HG03196 (cell line): ENCODE data around the gene FGF18.

Experiments
- ATAC-seq: cut with Tn5 transposase; IDR thresholded peaks from one replicate; pipeline ENCODE4 v1.9.1; 2021; ENCODE audit not compliant: unreplicated experiment

The FGF18 gene

DNA sequence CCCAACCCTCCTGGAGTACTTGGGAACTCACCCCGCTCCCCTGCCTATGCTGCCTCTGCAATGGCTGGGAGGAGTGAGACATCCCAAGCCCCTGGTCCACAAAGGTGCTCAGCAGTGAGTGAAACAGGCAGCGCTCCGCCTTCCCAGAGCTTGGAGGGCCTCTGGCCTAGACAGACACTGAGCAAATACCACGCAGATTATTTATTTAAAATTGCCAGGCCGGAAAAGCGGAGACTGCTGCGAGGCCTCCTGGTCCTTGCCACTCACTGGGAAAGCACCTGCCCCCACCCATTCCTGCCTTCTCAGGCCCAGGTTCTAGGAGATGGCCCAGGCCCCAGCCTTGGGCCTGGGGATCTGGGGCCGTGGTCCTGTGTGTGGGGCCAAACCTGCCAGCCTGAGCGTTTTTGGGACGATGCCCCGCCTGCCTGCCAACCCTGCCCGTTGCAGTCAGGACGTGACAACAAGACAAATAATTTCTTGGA lies 17.4 kb downstream of the FGF18 start:
- no peak for ATAC-seq

DNA sequence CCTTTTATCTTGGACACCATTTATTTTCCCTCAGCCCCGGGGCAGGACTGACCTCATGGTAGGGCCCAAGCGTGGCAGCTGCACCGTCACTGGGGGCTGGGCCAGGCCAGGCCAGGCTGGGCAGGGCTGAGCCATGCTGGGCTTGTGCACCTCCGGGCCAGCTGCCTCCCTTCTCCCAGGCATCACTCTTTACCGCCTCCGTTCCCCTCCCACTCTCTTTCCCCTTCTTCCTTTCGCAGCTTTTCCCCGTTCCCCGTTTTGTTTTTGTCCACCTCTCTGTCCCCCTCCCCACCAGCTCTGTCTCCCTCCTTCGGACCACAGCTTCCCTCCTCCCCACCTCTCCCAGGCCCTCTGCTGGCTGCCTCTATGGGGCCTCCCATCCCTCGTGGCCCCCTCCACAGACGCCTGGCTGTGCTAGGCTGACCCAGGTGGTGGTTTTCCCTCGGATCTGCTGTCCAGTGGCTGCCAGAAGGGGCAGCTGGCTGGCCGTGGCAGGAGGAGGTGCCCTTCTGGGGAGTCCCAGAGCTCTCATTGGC lies 17.9 kb downstream of the FGF18 start:
- no peak for ATAC-seq

GRCh38 chr5:171438738-171439137 lies 19.3 kb downstream of the FGF18 start:
- ATAC-seq: no peak

DNA sequence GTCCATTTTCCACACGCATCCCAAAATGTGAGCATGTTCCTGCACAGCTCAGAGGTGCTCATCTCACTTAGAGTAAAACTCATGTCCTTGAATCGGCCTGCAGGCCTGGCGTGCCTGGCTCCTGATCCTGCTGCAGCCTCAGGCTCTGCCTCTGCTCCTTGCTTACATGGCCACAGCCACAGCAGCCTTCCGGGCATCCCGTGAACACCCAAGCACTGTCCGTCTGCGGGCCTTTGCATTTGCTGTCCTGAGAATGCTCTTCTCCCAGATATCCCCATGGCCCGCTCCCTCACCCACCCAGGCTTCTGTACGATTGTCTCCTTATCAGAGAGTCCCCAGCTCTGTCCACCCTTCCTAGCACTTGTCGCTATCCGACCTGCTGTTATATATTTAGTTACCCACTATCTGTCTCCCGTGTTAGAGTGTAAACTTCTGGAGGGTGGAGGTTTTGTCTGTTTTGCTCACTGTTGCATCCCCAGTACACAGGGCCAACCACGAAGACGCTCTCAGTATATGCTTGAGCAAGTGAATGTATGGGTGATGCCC lies 21.9 kb downstream of the FGF18 start:
- no peak for ATAC-seq

DNA sequence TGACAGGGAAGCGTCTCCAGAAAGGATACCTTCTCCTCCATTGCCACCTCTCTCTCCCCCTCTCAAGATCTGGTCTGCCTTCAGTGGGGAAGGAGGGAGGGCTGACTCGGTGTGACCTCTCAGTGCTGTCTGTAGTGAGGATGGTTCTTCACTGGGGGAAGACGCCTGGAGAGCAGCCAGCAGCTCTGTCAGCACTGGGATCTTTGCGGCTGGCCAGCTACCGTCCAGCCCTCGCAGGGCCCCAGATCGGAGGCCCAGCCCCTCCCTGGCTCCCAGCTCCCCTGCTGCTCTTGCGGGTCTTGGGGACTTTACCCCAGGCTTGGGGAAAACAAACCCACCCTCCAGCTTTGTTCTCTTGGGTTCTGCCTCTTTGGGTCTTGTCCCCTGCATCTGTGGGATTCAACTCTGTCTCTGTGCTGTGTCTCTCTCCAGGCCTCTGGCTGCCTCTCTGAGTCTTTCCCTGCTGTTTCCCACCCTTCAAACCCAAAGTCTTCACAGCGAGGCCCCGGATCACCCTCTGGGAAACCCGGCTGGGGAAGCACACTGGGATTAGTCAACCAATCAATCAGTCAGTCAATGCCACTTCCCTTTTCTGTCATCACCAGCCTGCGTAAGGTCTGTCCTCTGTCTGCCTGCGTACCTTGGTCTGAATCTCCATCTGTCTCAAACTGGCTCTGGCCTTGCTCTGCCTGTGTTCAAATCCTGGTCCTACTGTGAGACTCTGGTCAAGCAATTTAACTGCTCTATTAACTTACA lies 23.0 kb downstream of the FGF18 start:
- no peak for ATAC-seq

- ATAC-seq: no peak
These were observed 25.1 kb downstream of the FGF18 start for GRCh38 chr5:171444582-171444981.

GRCh38 chr5:171445644-171446516 lies 26.4 kb downstream of the FGF18 start:
- ATAC-seq: no peak

DNA sequence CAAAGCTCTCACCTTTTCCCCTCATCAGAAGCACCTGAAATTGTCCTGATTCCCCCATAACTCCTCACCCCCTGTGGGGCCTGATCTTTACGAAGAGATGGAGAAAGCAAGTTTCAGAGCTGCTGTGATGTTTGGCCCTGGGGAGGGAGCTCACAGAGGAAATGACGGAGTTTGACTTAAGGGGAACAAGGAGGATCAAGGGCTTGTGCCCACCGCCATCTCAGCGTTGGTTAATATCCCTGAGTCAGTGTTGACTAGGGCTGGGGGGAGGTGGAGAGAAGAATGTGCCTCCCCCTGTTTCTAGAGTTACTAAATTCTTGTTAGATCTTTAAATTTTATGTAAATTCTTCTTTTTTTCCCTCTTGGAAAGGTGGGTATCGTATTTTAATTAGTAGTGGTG lies 27.8 kb downstream of the FGF18 start:
- no peak for ATAC-seq

- no peak for ATAC-seq
These were observed 30.0 kb downstream of the FGF18 start for GRCh38 chr5:171449426-171449825.

GRCh38 chr5:171450423-171451331 lies 31.2 kb downstream of the FGF18 start:
- ATAC-seq: no peak

- no peak for ATAC-seq
These were observed 32.0 kb downstream of the FGF18 start for GRCh38 chr5:171451421-171451820.

DNA sequence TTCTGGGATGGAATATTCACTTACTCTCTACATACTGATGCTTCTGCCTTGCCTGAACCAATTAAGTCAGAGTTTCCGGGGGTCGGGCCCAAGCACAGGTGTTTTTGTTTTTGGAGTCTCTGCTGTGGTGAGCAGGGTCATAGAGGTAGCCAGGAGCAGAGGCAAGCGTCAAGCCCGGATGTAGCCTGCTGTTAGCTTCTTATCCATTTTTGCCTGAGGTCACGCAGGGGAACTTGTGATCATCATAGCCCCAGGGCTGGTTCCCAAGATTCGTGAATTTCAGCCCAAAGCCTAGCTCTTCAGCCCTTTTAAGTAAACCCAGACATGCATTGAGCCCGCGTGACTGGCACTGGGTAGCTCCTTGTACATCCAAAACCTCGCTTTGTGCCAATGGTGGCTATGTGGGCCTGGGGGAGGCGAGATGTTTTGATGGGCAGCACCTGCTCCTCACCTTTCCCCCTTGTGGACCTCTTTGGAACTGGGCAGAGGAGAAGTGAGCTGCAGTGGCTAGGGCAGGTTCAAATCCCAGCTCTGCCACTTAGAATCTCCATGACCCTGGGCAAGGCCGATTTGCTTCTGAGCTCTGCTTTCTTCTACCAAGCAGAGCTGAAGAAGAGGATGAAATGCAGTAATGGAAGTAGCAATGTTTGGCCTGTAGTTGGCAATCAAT lies 33.7 kb downstream of the FGF18 start:
- ATAC-seq: no peak

DNA sequence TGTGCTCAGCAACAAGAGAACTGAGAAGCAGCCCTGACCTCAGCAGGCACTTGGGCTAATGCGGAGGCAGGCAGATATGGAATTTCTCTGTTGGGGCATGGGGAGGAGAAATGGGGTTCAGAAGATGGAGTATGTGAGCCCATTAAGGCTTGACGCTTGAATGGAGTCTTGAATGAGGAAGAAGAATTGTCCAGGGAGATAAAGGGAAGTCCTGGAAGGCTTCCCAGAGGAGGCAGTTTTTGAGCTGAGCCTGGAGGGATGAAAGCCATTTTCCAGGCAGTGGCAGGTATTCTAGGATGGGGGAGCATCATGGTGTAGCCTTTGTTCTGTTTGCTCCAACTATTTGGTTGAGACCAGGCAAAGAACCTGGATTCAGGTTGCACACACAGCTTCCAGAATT lies 34.5 kb downstream of the FGF18 start:
- ATAC-seq: no peak

DNA sequence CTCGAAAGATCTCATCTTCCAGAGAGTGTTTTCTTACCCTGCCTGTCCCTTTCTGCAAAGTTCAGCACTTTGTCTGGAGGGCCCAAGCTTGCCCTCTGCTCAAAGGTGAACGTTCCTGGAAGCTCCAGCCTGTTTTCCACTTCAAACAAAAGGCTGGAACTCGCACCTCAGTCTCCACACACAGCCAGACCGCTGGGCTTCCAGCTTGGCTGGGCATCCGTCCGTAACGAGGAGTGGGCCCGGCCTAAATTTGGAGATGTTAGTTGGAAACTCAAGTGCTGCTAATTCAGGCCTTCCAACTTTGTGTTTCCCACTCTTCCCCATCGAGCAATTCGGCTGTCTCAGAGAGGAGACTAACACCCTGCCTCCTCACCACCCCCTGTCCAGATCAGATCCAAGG lies 35.1 kb downstream of the FGF18 start:
- no peak for ATAC-seq

DNA sequence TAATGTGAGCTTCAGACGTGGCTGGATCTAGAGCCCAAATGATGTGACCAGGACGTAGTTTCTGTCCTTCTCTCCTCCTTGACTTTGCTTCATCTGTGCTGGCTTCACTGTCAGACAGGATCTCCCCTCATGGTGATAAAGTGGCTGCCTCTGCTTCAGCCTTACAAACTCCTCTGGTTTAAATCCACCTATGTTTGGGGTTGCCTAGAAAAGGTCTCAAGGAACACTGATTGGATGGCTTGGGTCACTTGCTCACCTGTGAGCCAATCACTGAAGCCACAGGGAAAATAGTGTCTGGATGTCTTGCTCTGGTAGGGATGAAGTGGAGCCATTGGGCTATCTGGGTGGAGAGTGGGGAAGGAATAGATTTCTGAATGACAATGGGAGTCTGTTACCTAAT lies 36.1 kb downstream of the FGF18 start:
- no peak for ATAC-seq

DNA sequence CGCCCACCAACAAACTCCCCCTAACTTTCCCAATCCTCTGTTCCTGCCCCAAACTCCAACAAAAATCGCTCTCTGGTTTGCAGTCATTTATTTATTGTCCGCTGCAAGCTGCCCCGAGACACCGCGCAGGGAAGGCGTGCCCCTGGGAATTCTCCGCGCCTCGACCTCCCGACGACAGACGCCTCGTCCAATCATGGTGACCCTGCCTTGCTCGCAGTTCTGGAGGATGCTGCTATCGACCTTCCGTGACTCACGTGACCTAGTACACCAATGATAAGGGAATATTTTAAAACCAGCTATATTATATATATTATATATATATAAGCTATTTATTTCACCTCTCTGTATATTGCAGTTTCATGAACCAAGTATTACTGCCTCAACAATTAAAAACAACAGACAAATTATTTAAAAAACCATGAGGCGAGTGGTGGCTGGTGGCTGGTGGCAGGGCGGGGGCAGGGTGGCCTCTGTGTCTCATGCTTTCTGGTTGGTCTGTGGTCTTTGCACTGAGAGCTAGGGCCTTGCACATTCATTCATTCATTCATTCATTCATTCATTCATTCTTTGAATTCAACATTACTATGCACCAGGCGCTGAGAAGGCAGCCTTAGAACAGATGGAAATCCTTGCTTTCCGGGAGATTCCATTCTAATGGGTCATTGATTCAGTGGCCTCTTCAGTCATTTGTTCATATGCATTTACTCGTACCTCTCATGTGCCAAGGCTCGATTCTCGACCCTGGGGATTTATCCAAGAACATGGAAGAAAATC lies 37.9 kb downstream of the FGF18 start:
- no peak for ATAC-seq

DNA sequence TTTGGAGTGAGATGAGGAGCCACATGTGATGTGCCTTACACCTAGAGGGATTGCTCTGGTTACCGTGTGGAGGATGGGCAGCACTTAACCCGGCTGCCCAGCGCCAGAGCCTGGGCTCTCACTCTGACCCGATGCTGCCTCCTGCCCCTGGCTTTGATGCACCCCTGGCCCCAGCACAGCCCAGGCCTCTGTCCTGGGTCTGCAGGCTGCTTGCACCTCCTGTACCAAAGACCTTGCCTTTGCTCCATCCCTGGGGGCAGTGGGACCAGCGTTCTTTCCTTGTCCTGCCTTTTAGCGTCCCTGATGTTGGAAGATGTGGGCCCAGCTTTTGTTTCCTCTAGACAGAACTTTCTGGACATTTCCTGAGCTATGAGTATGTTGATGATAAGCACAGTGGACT lies 40.4 kb downstream of the FGF18 start:
- ATAC-seq: no peak

GRCh38 chr5:171462136-171462927 lies 42.9 kb downstream of the FGF18 start:
- ATAC-seq: no peak
